ENCODE measurements around the gene NACA2.
"Not testable (repeated sequence)": the region's sequence is repeated elsewhere in the genome, so short reads cannot be mapped to it uniquely, and the experiment has no call there.

NACA2 gene

GRCh38 chr17:61560071-61560470, 30.9 kb downstream of the NACA2 start:
- TF ChIP-seq, protein P1, sequence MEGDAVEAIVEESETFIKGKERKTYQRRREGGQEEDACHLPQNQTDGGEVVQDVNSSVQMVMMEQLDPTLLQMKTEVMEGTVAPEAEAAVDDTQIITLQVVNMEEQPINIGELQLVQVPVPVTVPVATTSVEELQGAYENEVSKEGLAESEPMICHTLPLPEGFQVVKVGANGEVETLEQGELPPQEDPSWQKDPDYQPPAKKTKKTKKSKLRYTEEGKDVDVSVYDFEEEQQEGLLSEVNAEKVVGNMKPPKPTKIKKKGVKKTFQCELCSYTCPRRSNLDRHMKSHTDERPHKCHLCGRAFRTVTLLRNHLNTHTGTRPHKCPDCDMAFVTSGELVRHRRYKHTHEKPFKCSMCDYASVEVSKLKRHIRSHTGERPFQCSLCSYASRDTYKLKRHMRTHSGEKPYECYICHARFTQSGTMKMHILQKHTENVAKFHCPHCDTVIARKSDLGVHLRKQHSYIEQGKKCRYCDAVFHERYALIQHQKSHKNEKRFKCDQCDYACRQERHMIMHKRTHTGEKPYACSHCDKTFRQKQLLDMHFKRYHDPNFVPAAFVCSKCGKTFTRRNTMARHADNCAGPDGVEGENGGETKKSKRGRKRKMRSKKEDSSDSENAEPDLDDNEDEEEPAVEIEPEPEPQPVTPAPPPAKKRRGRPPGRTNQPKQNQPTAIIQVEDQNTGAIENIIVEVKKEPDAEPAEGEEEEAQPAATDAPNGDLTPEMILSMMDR (IDR thresholded peaks at IDR 0.05; ENCODE audit: extremely low read depth, insufficient read depth, missing control alignments), result no peak
- in situ Hi-C loops (cut with MboI; ENCODE audit: low pct_unique_long_range_greater_than_20kb, low sequenced_read_pairs, unreplicated experiment), result no loop called here
- DNase-seq (ENCODE audit: low spot score), result no peak

GRCh38 chr17:61556224-61557188, 34.5 kb downstream of the NACA2 start:
- TF ChIP-seq, protein P1 (IDR thresholded peaks at IDR 0.05; ENCODE audit: extremely low read depth, insufficient read depth, missing control alignments), result no peak
- in situ Hi-C loops (cut with MboI; ENCODE audit: low pct_unique_long_range_greater_than_20kb, low sequenced_read_pairs, unreplicated experiment), result no loop called here
- DNase-seq (ENCODE audit: low spot score), result no peak

- DNase-seq (ENCODE audit: low spot score), result no peak
- TF ChIP-seq, protein P1 (IDR thresholded peaks at IDR 0.05; ENCODE audit: extremely low read depth, insufficient read depth, missing control alignments), result no peak
- in situ Hi-C loops (cut with MboI; ENCODE audit: low pct_unique_long_range_greater_than_20kb, low sequenced_read_pairs, unreplicated experiment), result no loop called here
Measured at GRCh38 chr17:61555127-61555566, 35.9 kb downstream of the NACA2 start.

DNA sequence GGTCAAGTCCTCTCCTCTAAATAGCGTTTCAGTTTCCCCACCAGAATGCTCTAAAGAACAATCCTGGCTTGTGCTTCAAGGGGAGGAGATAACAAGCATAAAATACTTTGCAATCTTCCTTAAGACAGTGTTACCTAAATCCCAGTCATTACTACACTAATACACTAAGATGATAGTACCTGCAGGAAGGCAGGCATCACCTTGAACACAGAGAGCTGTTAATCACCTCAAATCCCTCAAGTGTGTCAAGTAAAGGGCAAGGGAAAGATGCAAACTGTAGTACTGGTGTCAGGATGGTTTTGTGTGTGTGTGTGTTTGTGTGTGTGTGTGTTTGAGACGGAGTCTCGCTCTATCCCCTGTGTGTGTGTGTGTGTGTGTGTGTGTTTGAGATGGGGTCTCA, 36.8 kb downstream of the NACA2 start:
- TF ChIP-seq, protein P1 (IDR thresholded peaks at IDR 0.05; ENCODE audit: extremely low read depth, insufficient read depth, missing control alignments), result no peak
- DNase-seq (ENCODE audit: low spot score), result no peak
- in situ Hi-C loops (cut with MboI; ENCODE audit: low pct_unique_long_range_greater_than_20kb, low sequenced_read_pairs, unreplicated experiment), result no loop called here

DNA sequence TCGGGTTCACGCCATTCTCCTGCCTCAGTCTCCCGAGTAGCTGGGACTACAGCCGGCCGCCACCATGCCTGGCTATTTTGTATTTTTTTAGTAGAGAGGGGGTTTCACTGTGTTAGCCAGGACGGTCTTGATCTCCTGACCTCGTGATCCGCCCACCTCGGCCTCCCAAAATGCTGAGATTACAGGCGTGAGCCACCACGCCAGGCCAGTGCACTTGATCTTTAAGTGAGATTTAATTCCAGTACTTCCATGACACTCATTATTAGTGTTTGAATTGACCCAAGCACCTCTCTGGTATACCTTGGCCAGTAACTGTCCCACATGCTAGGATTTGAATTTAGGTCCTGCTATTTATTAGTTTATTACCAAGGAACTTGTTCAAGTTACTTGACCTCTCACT, 38.5 kb downstream of the NACA2 start:
- in situ Hi-C loops (cut with MboI; ENCODE audit: low pct_unique_long_range_greater_than_20kb, low sequenced_read_pairs, unreplicated experiment); DNase-seq (ENCODE audit: low spot score): not testable (repeated sequence)

GRCh38 chr17:61551255-61551742, 39.7 kb downstream of the NACA2 start:
- DNase-seq (ENCODE audit: low spot score), result peak; percentile 46
- TF ChIP-seq, protein P1 (IDR thresholded peaks at IDR 0.05; ENCODE audit: extremely low read depth, insufficient read depth, missing control alignments), result peak; percentile 53

DNA sequence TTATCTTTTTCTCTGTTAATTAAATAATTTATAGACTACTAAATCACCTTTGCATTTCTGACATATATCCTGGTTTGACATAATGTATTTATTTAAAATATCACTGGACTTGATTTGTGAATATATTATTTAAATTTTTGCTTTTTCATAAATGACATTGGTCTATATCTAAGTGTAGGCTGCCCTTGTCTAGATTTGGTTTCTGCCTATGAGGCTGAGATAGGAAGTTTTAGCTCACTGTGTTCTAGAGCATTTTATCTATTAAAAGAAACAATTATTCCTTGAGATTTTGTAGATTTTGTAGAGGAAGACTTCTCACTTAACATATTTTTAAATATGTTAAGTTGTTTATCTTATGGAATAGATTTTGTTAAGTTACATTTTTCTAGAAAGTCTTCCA, 43.9 kb downstream of the NACA2 start:
- in situ Hi-C loops (cut with MboI; ENCODE audit: low pct_unique_long_range_greater_than_20kb, low sequenced_read_pairs, unreplicated experiment), result no loop called here
- TF ChIP-seq, protein P1 (IDR thresholded peaks at IDR 0.05; ENCODE audit: extremely low read depth, insufficient read depth, missing control alignments), result no peak
- no peak for DNase-seq (ENCODE audit: low spot score)

More at GRCh38 chr17:61551255-61551742, 39.7 kb downstream of the NACA2 start:
- in situ Hi-C loops (cut with MboI; ENCODE audit: low pct_unique_long_range_greater_than_20kb, low sequenced_read_pairs, unreplicated experiment), result no loop called here
